HG03139 (cell line): ENCODE results near the gene STKLD1.
"Not testable (repeated sequence)": the region's sequence is repeated elsewhere in the genome, so short reads cannot be mapped to it uniquely, and the experiment has no call there.

Source experiments
- ATAC-seq: cut with Tn5 transposase; IDR thresholded peaks from one replicate; pipeline ENCODE4 v1.9.1; 2021; ENCODE audit not compliant: unreplicated experiment

The STKLD1 gene

DNA sequence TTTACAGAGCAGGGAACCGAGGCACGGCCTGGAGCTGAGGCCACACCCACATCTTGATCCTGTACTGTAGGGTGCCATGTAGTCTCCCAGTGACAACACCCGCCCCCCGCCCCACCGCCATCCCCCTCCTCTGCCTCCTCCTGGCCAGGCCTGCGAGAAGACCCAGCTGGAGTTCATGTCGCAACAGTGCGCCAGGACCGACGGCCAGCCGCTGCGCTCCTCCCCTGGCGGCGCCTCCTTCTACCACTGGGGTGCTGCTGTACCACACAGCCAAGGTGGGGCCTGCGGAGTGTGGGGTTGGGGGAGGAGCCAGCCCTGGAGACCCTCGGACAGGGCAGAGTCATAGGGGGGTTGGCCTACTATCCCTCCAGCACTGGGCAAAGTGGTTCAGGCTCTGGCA is 60.5 kb downstream of the STKLD1 start:
- ATAC-seq = no peak

- no peak for ATAC-seq
Measured at GRCh38 chr9:133437753-133438531, 61.8 kb downstream of the STKLD1 start.

DNA sequence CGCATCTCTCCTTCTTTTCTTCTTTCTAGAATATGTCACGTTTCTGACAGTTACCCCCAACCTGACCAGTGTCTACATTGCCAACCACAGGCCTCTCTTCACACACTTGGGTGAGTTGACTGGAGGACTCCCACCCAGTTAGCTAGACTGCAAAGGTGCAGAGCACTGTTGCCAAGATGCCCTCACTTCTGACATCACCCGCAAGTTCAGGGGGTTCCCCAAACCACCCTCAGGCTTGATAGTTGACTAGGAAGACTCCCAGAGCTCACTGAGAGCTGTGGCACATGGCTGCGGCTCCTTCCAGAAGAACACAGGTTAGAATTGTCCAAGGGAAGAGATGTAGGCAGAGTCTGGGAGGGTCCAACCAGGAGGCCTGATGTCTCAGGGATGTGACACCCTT is 63.2 kb downstream of the STKLD1 start:
- ATAC-seq = no peak

DNA sequence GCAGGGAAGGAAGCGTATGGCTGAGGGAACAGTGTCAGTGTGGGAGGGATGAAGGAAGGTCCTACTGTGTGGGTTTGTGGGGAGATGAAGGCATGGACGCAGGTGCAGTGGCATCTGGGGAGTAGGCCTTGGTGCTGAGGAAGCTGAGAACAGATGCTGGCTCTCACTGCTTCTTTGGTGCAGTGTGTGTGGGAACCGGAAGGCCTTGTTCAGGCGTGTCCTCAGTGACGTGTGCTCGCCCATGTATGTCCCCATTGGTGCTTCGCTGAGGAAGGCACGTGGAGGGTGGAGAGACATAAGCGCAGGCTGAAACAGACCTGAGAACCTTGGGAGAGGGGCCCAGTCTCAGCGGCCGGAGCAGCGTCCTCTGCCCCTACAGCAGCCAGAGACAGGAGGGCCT is 64.7 kb downstream of the STKLD1 start:
- no peak for ATAC-seq

DNA sequence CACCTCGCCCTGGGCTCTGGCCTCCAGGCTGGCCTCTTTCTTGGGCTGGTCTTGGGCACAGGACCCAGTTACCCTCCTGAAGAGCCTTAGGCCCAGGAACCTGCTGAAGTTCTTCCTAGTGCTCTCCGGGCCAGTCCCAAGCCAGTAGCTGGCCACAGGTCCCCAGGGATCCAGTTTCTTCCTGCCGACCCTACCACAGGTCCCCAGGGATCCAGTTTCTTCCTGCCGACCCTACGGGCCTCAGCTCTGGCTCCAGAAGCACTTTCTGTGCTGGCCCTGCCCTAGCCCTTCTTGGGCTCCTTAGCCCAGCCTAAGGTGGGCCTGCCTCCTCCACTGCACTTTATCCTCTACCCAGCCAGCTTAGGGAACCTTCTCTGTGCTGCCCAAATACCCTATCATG is 65.4 kb downstream of the STKLD1 start:
- ATAC-seq = no peak

DNA sequence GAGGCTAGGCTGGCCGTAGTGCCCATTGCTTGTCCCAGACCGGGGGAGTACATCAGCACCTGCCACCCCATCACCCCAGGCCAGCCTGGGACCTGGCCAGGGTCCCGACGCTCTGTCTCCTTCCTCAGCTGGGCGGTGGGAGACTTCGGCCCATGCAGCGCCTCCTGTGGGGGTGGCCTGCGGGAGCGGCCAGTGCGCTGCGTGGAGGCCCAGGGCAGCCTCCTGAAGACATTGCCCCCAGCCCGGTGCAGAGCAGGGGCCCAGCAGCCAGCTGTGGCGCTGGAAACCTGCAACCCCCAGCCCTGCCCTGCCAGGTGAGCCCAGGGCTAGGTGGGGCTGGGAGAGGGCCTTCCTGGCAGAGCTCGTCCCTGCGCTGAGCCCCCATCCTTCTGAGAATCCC is 67.1 kb downstream of the STKLD1 start:
- ATAC-seq = no peak

DNA sequence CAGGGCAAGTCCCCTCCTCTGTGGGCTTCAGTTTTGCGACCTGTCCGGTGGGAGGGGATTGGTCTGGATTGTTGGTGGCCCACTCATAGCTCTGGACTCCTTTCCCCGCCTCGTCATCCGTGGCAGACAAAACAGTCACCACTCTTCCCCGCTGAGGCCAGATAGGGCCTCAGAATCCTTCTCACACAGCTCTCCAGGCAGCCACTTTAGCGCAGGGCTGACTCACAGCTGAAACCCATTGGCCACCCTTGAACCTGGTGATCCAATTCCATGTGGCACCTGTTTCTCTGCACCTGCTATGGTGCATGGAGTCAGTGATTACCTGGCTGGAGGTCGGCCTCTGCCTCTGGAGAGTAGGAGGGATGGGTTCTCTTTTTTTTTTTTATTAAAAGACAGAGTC is 67.8 kb downstream of the STKLD1 start:
- ATAC-seq = no peak

- ATAC-seq = no peak
Measured at GRCh38 chr9:133445293-133445969, 69.3 kb downstream of the STKLD1 start.

DNA sequence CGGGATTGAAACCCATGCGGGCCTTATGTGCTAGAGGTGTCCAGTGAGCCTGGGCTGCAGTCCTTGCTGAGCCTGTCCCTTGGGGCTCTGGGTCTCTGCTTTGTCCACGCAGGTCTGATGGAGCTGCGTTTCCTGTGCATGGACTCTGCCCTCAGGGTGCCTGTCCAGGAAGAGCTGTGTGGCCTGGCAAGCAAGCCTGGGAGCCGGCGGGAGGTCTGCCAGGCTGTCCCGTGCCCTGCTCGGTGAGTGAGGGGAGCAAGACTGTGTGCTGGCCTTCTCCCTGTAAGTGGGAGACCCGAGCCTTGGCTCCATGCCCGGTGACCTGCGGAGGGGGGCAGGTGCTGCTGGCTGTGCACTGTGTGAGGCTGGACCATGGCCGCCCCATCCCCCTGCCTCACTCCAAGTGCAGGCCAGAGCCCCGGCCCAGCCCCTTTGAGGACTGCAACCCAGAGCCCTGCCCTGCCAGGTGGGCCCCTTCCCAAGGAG is 72.4 kb downstream of the STKLD1 start:
- no peak for ATAC-seq

DNA sequence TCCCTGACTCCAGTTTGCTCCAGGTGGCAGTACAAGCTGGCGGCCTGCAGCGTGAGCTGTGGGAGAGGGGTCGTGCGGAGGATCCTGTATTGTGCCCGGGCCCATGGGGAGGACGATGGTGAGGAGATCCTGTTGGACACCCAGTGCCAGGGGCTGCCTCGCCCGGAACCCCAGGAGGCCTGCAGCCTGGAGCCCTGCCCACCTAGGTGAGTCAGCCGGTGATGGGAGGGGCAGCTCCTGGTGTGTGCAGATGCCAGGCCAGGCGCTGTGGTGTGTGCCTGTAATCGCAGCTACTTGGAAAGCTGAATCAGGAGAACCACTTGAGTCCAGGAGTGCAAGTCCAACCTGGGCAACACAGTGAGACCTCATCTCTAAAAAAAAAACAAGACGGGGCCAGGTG is 73.6 kb downstream of the STKLD1 start:
- ATAC-seq = no peak

GRCh38 chr9:133451865-133452264 is 75.7 kb downstream of the STKLD1 start:
- ATAC-seq = not testable (repeated sequence)

- no peak for ATAC-seq
Measured at GRCh38 chr9:133452562-133452961, 76.4 kb downstream of the STKLD1 start.

GRCh38 chr9:133453651-133454050 is 77.5 kb downstream of the STKLD1 start:
- ATAC-seq = no peak

DNA sequence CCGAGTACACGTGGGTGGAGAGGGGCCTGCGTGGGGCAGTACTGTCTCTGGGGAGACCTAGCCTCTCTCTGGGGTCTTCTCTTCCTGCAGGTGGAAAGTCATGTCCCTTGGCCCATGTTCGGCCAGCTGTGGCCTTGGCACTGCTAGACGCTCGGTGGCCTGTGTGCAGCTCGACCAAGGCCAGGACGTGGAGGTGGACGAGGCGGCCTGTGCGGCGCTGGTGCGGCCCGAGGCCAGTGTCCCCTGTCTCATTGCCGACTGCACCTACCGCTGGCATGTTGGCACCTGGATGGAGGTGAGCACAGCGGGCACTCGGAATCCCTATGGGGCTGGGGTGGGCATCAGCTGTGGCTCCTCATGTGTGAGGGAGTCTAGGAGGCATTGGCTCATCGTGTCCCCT is 78.2 kb downstream of the STKLD1 start:
- no peak for ATAC-seq

DNA sequence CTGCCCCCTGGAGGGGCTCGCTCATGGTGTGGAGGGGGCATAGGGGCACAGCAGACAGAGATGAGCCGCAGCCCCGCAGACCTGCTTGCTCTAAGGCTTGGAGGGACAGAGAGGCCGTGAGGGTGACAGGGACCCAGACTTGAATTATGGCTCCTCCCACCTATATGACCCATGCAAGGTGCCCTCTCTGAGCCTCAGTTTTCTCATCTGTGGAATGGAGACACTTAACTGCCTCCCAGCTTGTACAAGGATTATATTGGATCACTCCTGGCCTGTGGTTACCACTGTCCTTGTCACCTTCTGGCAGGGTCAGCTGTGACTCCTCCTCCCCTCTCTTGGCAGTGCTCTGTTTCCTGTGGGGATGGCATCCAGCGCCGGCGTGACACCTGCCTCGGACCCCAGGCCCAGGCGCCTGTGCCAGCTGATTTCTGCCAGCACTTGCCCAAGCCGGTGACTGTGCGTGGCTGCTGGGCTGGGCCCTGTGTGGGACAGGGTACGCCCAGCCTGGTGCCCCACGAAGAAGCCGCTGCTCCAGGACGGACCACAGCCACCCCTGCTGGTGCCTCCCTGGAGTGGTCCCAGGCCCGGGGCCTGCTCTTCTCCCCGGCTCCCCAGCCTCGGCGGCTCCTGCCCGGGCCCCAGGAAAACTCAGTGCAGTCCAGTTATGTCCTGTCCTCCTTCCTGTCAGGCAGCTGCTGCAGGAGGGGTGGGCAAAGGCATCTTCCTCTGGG is 78.9 kb downstream of the STKLD1 start:
- no peak for ATAC-seq
